Panc1 (cell line): ENCODE measurements around the gene SPATA32. TPM values are rescaled to one million over a fixed set of nuclear protein-coding genes. Genes with fewer than 3 reads are reported as not detected.
A peak's percentile ranks its signal among the peaks of the same experiment; 100 is the strongest.

ENCODE experiments used
- ATAC-seq: fragments of 200-7000 bp; cut with Tn5 transposase; 2 replicates; pipeline ENCODE4 v1.9.1; 2020; ENCODE audit warnings: mild to moderate bottlenecking, moderate library complexity
- BruUV-seq: library from RNA; stranded (reverse); fragments of 400-500 nt; replicated peaks from 2 replicates; lab custom pipeline; 2021; lab: Mats Ljungman, UMichigan
- CTCF ChIA-PET: fragments of 300-600 bp; sonication (Branson Sonifier 250); formaldehyde crosslinking; loops from one replicate; lab custom pipeline; 2022; ENCODE audit warnings: antibody characterized with exemption; lab: Charles Lee
- POLR2A ChIA-PET: fragments of 300-600 bp; sonication (Branson Sonifier 250); formaldehyde crosslinking; loops from one replicate; lab custom pipeline; 2022; ENCODE audit warnings: antibody characterized with exemption; lab: Charles Lee
- DNase-seq: peaks from one replicate; pipeline ENCODE4 v3.0.0-alpha.2; 2010; ENCODE audit warnings: low read depth, low spot score
- H3K27ac ChIP-seq: 2 replicates; pipeline ENCODE4 v1.5.1; 2011; ENCODE audit warnings: mild to moderate bottlenecking, low read length, inconsistent platforms
- H3K27me3 ChIP-seq: fragments of 200-500 bp; sonication (Bioruptor generic); 2 replicates; pipeline ENCODE4 v1.6.0; 2014; ENCODE audit warnings: low read length, inconsistent platforms; ENCODE audit not compliant: control insufficient read depth, insufficient read depth
- H3K36me3 ChIP-seq: fragments of 200-500 bp; sonication (Bioruptor generic); 2 replicates; pipeline ENCODE4 v1.5.1; 2014; ENCODE audit warnings: inconsistent platforms, mild to moderate bottlenecking, low read length, moderate library complexity; ENCODE audit not compliant: control insufficient read depth, insufficient read depth
- H3K4me1 ChIP-seq: 2 replicates; pipeline ENCODE4 v1.5.1; 2011; ENCODE audit warnings: inconsistent platforms, mild to moderate bottlenecking, low read length, moderate library complexity; ENCODE audit not compliant: control insufficient read depth, insufficient read depth
- H3K4me3 ChIP-seq, 2 experiments: 2 replicates each; pipeline ENCODE4 v1.5.1; 2011 to 2012; ENCODE audit warnings: low read depth in 2 of 2, low read length in 2 of 2, mild to moderate bottlenecking in 2 of 2, inconsistent platforms in 1 of 2, moderate library complexity in 1 of 2
- H3K9me3 ChIP-seq: fragments of 200-500 bp; sonication (Bioruptor generic); 2 replicates; pipeline ENCODE4 v1.5.1; 2014; ENCODE audit warnings: low read depth, mild to moderate bottlenecking, inconsistent platforms, low read length, moderate library complexity; ENCODE audit not compliant: control insufficient read depth, insufficient read depth
- POLR2AphosphoS5 ChIP-seq: IDR thresholded peaks from 2 replicates; pipeline ENCODE4 v1.6.1; 2012; ENCODE audit warnings: mild to moderate bottlenecking, low read depth, low read length, moderate library complexity
- REST ChIP-seq, 2 experiments: IDR thresholded peaks; 2 replicates each; pipeline ENCODE4 v1.6.1; 2011 to 2012; ENCODE audit warnings: low read depth in 2 of 2, control low read depth in 1 of 2, low read length in 1 of 2, mild to moderate bottlenecking in 1 of 2, moderate library complexity in 1 of 2; ENCODE audit not compliant: insufficient read depth in 1 of 2
- SIN3A ChIP-seq: IDR thresholded peaks from 2 replicates; pipeline ENCODE4 v1.6.1; 2012; ENCODE audit warnings: low read depth, mild to moderate bottlenecking, low read length, moderate library complexity, borderline replicate concordance; ENCODE audit not compliant: insufficient read depth
- TCF7L2 ChIP-seq: IDR thresholded peaks from 2 replicates; pipeline ENCODE4 v1.6.1; 2011; ENCODE audit warnings: mild to moderate bottlenecking, low read depth, low read length, inconsistent platforms
- in situ Hi-C: cut with HindIII; loops from 2 replicates; pipeline ENCODE4 v1.10.0; 2016; ENCODE audit warnings: low sequenced_read_pairs, low pct_unique_long_range_greater_than_20kb
- intact Hi-C: fragments of 100-400 bp; cut with micrococcal nuclease; formaldehyde crosslinking; loops from one replicate; pipeline ENCODE4 v1.10.0; 2022; ENCODE audit not compliant: unreplicated experiment
- total RNA-seq: library from RNA; stranded (reverse); gene quantifications from one replicate; pipeline ENCODE4 v1.2.1, GENCODE V29; 2021; ENCODE audit not compliant: unreplicated experiment
- TF ChIP-seq, protein P1 (sequence below): fragments of 450-650 bp; IDR thresholded peaks from 2 replicates; pipeline ENCODE4 v1.5.1; 2017; ENCODE audit warnings: mild to moderate bottlenecking

Gene SPATA32
- total RNA-seq, 1 experiment from 2014 or later: 0.26 TPM

DNA sequence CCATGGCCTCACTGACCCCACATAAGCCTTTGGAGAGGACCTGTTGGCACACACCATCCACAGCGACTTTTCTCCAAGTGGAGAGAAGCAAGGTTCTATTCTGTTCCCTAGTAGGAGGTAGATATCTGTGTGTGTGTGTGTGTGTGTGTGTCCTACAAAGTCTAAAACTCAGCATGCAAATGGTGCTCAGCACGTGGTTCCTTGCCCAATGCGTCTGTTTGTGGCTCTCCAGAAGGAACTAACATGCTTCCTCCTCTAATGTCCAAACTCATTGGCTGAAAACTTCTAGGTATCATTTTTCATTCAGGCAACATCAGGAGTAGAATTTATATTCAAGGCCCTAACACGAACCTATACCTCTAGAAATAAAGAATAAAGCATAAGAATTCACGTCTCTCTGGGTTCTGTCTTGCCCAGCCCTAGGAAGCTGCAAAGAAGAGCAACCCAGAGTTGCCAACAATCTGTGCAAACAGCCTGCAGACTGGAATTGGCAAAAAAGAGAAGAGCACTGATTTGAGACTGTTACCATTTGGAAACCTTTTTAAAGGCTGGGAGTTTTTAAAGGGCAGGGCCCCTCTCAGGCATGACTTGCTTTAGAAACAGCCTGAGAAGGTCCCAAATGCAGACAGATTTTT lies 29.4 kb upstream of the SPATA32 start:
- Histone ChIP-seq H3K36me3 (peaks cover 6% of the 10 kb centered on the region), H3K27me3 (no peaks in the 10 kb centered on the region), H3K9me3 (no peaks in the 10 kb centered on the region), H3K4me3 (no peak overlapping the region), H3K27ac (peak overlapping the region; percentile 93), H3K4me1 (peaks cover 82% of the 10 kb centered on the region)
- DNase-seq (no peak), ATAC-seq (no peak)
- intact Hi-C loops: no loop called here
- ChIA-PET CTCF (no interaction called here), POLR2A (no interaction called here)
- TF ChIP-seq TCF7L2 (no peak), REST (IDR thresholded peaks at IDR 0.05; ENCODE audit: insufficient read depth in 1 of 2, low read depth in 2 of 2, low read length in 1 of 2) (no peak), SIN3A (no peak), POLR2AphosphoS5 (no peak)
- TF ChIP-seq, protein P1, sequence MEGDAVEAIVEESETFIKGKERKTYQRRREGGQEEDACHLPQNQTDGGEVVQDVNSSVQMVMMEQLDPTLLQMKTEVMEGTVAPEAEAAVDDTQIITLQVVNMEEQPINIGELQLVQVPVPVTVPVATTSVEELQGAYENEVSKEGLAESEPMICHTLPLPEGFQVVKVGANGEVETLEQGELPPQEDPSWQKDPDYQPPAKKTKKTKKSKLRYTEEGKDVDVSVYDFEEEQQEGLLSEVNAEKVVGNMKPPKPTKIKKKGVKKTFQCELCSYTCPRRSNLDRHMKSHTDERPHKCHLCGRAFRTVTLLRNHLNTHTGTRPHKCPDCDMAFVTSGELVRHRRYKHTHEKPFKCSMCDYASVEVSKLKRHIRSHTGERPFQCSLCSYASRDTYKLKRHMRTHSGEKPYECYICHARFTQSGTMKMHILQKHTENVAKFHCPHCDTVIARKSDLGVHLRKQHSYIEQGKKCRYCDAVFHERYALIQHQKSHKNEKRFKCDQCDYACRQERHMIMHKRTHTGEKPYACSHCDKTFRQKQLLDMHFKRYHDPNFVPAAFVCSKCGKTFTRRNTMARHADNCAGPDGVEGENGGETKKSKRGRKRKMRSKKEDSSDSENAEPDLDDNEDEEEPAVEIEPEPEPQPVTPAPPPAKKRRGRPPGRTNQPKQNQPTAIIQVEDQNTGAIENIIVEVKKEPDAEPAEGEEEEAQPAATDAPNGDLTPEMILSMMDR: no peak
- in situ Hi-C loops: no loop called here
- no TSS peak for BruUV-seq

DNA sequence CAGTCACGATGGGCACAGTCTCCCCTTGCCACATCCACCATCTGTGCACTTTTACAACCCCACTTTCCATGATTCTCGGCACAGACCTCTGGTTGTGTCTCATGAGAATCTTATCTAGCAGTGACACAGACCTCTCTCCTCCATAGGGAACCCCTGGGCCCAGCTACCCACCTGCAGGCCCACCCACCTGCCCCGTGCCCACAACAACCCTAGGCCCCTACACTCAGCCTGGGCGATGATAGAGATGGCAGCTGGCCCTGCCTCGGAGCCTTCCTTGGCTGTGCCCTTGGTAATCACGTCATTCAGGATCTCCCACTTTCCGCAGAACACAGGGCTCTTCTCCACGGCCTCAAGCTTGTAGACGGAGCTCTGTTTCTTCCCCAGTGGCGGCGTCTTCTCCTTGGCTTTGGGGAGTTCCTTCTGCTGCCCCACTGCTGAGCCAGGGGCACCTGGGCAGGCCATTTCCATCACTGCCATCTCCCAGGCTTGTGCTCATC lies 28.4 kb upstream of the SPATA32 start:
- DNase-seq (no peak), ATAC-seq (no peak)
- peak overlapping the region; percentile 93 for H3K27ac ChIP-seq
- peaks cover 11% of the 10 kb centered on the region for H3K36me3 ChIP-seq
- ChIA-PET POLR2A (no interaction called here), CTCF (interaction anchor here (0.9 kb wide), 1 partner anchor 36 kb away, joined by 3 read pairs; no protein-coding TSS in a partner anchor)
- intact Hi-C loops (no loop called here), in situ Hi-C loops (no loop called here)
- TF ChIP-seq, protein P1: no peak
- TF ChIP-seq TCF7L2: no peak
- 0 out of 2 replicates have a peak, but pooled peaks have one; percentile 6 for TF ChIP-seq POLR2AphosphoS5
- TF ChIP-seq REST (IDR thresholded peaks at IDR 0.05; ENCODE audit: insufficient read depth in 1 of 2, low read depth in 2 of 2, low read length in 1 of 2): no peak
- no peak for TF ChIP-seq SIN3A
- H3K4me3 ChIP-seq: no peak overlapping the region
- no peaks in the 10 kb centered on the region for H3K27me3 ChIP-seq
- H3K9me3 ChIP-seq: no peaks in the 10 kb centered on the region
- BruUV-seq: no TSS peak
- H3K4me1 ChIP-seq: peaks cover 72% of the 10 kb centered on the region
